ENCODE data around the gene ZNF526. TPM values are rescaled to one million over a fixed set of nuclear protein-coding genes. Genes with fewer than 3 reads are reported as not detected.

ZNF526 gene
- total RNA-seq, 1 donor from 2014 or later, result 7.8 TPM

GRCh38 chr19:42271045-42271419 lies 50.9 kb downstream of the ZNF526 start:
- Histone ChIP-seq H3K4me3 (ENCODE audit: low read length in 3 of 3) (peak overlapping the region; percentile 60 to 76 (median 75)), H3K9me3 (ENCODE audit: control insufficient read depth in 3 of 3, low read length in 3 of 3) (no peaks in the 10 kb centered on the region), H3K27ac (ENCODE audit: low read depth, low read length) (peak overlapping the region; percentile 96), H3K36me3 (ENCODE audit: control insufficient read depth in 3 of 3, insufficient read depth in 3 of 3, low read length in 3 of 3) (peaks cover 24 to 35% (median 24%) of the 10 kb centered on the region in 3 donors), H3K9ac (ENCODE audit: low read depth in 1 of 3, low read length in 3 of 3) (peak overlapping the region; percentile 87 to 94 (median 89)), H3K4me1 (ENCODE audit: control insufficient read depth in 3 of 3, insufficient read depth in 3 of 3, low read length in 3 of 3) (peaks cover 42 to 59% (median 54%) of the 10 kb centered on the region in 3 donors), H3K27me3 (ENCODE audit: control insufficient read depth in 3 of 3, insufficient read depth in 3 of 3, low read length in 3 of 3) (no peaks in the 10 kb centered on the region)

DNA sequence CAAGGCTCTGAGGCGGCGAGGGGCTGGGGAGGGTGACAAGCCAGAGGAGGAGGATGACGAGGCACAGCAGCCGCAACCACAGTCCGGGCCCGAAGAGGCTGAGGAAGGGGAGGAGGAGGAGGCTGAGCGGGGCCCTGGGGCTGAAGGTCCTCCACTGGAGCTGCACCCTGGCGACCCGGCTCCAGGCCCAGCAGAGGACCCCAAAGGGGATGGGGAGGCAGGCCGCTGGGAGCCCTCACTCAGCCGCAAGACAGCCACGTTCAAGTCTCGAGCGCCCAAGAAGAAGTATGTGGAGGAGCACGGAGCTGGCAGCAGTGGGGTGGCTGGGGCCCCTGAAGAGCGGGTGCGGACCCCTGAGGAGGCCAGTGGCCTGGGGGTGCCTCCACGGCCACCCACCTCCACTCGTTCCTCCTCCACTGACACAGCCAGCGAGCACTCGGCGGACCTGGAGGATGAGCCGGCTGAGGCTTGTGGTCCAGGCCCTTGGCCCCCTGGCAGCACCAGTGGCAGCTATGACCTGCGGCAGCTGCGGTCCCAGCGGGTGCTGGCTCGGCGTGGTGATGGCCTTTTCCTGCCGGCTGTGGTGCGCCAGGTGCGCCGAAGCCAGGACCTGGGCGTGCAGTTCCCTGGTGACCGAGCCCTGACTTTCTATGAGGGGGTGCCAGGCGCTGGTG lies 51.9 kb downstream of the ZNF526 start:
- Histone ChIP-seq H3K9me3 (ENCODE audit: control insufficient read depth in 3 of 3, low read length in 3 of 3) (no peaks in the 10 kb centered on the region), H3K36me3 (ENCODE audit: control insufficient read depth in 3 of 3, insufficient read depth in 3 of 3, low read length in 3 of 3) (peaks cover 24 to 39% (median 24%) of the 10 kb centered on the region in 3 donors), H3K9ac (ENCODE audit: low read depth in 1 of 3, low read length in 3 of 3) (peak overlapping the region; percentile 73 to 94 (median 87)), H3K27me3 (ENCODE audit: control insufficient read depth in 3 of 3, insufficient read depth in 3 of 3, low read length in 3 of 3) (no peaks in the 10 kb centered on the region), H3K4me1 (ENCODE audit: control insufficient read depth in 3 of 3, insufficient read depth in 3 of 3, low read length in 3 of 3) (peaks cover 46 to 68% (median 63%) of the 10 kb centered on the region in 3 donors), H3K27ac (ENCODE audit: low read depth, low read length) (peak overlapping the region; percentile 96), H3K4me3 (ENCODE audit: low read length in 3 of 3) (peak overlapping the region in 1 of 3 donors; percentile 76)

DNA sequence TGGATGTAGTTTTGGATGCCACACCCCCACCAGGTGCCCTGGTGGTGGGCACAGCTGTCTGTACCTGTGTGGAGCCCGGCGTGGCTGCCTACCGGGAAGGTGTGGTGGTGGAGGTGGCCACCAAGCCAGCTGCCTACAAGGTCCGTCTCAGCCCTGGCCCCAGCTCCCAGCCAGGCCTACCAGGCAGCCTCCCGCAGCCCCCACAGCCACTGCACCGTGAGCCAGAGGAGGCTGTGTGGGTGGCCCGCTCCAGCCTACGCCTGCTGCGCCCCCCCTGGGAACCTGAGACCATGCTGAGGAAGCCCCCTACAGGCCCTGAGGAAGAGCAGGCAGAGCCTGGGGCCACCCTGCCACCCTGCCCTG lies 52.4 kb downstream of the ZNF526 start:
- H3K36me3 ChIP-seq (ENCODE audit: control insufficient read depth in 3 of 3, insufficient read depth in 3 of 3, low read length in 3 of 3), result peaks cover 24 to 39% (median 24%) of the 10 kb centered on the region in 3 donors
- H3K9me3 ChIP-seq (ENCODE audit: control insufficient read depth in 3 of 3, low read length in 3 of 3), result no peaks in the 10 kb centered on the region
- peaks cover 47 to 72% (median 68%) of the 10 kb centered on the region in 3 donors for H3K4me1 ChIP-seq (ENCODE audit: control insufficient read depth in 3 of 3, insufficient read depth in 3 of 3, low read length in 3 of 3)
- peak overlapping the region; percentile 96 for H3K27ac ChIP-seq (ENCODE audit: low read depth, low read length)
- H3K27me3 ChIP-seq (ENCODE audit: control insufficient read depth in 3 of 3, insufficient read depth in 3 of 3, low read length in 3 of 3), result no peaks in the 10 kb centered on the region
- peak overlapping the region in 1 of 3 donors; percentile 40 for H3K9ac ChIP-seq (ENCODE audit: low read depth in 1 of 3, low read length in 3 of 3)
- H3K4me3 ChIP-seq (ENCODE audit: low read length in 3 of 3), result no peak overlapping the region

DNA sequence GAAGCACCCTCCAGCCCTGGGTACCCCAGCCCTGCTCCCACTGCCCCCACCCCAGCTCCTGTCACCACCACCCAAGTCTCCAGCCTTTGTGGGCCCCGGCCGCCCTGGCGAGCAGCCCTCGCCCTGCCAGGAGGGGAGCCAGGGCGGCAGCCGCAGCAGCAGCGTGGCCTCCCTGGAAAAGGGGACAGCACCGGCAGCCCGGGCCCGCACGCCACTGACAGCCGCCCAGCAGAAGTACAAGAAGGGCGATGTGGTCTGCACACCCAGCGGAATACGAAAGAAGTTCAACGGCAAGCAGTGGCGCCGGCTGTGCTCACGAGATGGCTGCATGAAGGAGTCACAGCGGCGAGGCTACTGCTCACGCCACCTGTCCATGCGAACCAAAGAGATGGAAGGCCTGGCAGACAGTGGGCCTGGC lies 52.9 kb downstream of the ZNF526 start:
- Histone ChIP-seq H3K27me3 (ENCODE audit: control insufficient read depth in 3 of 3, insufficient read depth in 3 of 3, low read length in 3 of 3) (no peaks in the 10 kb centered on the region), H3K27ac (ENCODE audit: low read depth, low read length) (no peak overlapping the region), H3K36me3 (ENCODE audit: control insufficient read depth in 3 of 3, insufficient read depth in 3 of 3, low read length in 3 of 3) (peaks cover 24 to 39% (median 24%) of the 10 kb centered on the region in 3 donors), H3K9ac (ENCODE audit: low read depth in 1 of 3, low read length in 3 of 3) (peak overlapping the region in 1 of 3 donors; percentile 40), H3K4me1 (ENCODE audit: control insufficient read depth in 3 of 3, insufficient read depth in 3 of 3, low read length in 3 of 3) (peaks cover 47 to 72% (median 68%) of the 10 kb centered on the region in 3 donors), H3K4me3 (ENCODE audit: low read length in 3 of 3) (no peak overlapping the region), H3K9me3 (ENCODE audit: control insufficient read depth in 3 of 3, low read length in 3 of 3) (no peaks in the 10 kb centered on the region)

- Histone ChIP-seq H3K27ac (ENCODE audit: low read depth, low read length) (no peak overlapping the region), H3K36me3 (ENCODE audit: control insufficient read depth in 3 of 3, insufficient read depth in 3 of 3, low read length in 3 of 3) (peaks cover 24 to 39% (median 24%) of the 10 kb centered on the region in 3 donors), H3K9ac (ENCODE audit: low read depth in 1 of 3, low read length in 3 of 3) (peak overlapping the region in 1 of 3 donors; percentile 72), H3K4me1 (ENCODE audit: control insufficient read depth in 3 of 3, insufficient read depth in 3 of 3, low read length in 3 of 3) (peaks cover 53 to 78% (median 73%) of the 10 kb centered on the region in 3 donors), H3K27me3 (ENCODE audit: control insufficient read depth in 3 of 3, insufficient read depth in 3 of 3, low read length in 3 of 3) (no peaks in the 10 kb centered on the region), H3K4me3 (ENCODE audit: low read length in 3 of 3) (no peak overlapping the region), H3K9me3 (ENCODE audit: control insufficient read depth in 3 of 3, low read length in 3 of 3) (no peaks in the 10 kb centered on the region)
Observed at GRCh38 chr19:42273407-42274064, 53.4 kb downstream of the ZNF526 start.

GRCh38 chr19:42274065-42274682 lies 54.1 kb downstream of the ZNF526 start:
- peak overlapping the region in 2 of 3 donors; percentile 43 to 72 for H3K9ac ChIP-seq (ENCODE audit: low read depth in 1 of 3, low read length in 3 of 3)
- peaks cover 24 to 39% (median 24%) of the 10 kb centered on the region in 3 donors for H3K36me3 ChIP-seq (ENCODE audit: control insufficient read depth in 3 of 3, insufficient read depth in 3 of 3, low read length in 3 of 3)

DNA sequence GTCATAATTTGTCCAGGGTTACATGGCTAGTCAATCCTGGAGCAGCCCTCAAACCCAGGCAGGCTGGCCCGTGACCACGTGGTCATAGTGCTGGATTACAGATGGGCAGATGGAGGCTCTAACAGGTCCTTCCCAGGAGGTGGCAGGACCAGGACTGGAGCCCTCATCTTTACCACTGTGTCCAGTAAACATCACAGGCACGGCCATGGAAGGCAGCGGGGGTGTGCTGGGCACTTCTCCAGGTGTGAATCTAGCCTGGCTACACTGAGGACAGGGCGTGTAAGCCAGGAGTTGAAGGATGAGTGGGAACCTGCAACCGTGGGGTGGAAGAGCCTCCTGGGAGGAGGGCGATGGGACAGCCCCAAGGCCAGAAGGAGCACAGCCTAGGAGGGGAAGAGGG lies 55.0 kb downstream of the ZNF526 start:
- H3K4me3 ChIP-seq (ENCODE audit: low read length in 3 of 3), result peak overlapping the region in 1 of 3 donors; percentile 22
- no peak overlapping the region for H3K27ac ChIP-seq (ENCODE audit: low read depth, low read length)
- peaks cover 57 to 84% (median 78%) of the 10 kb centered on the region in 3 donors for H3K4me1 ChIP-seq (ENCODE audit: control insufficient read depth in 3 of 3, insufficient read depth in 3 of 3, low read length in 3 of 3)
- peaks cover 24 to 39% (median 24%) of the 10 kb centered on the region in 3 donors for H3K36me3 ChIP-seq (ENCODE audit: control insufficient read depth in 3 of 3, insufficient read depth in 3 of 3, low read length in 3 of 3)
- no peaks in the 10 kb centered on the region for H3K9me3 ChIP-seq (ENCODE audit: control insufficient read depth in 3 of 3, low read length in 3 of 3)
- no peaks in the 10 kb centered on the region for H3K27me3 ChIP-seq (ENCODE audit: control insufficient read depth in 3 of 3, insufficient read depth in 3 of 3, low read length in 3 of 3)
- peak overlapping the region; percentile 43 to 72 (median 45) for H3K9ac ChIP-seq (ENCODE audit: low read depth in 1 of 3, low read length in 3 of 3)

More at GRCh38 chr19:42274065-42274682, 54.1 kb downstream of the ZNF526 start:
- Histone ChIP-seq H3K9me3 (ENCODE audit: control insufficient read depth in 3 of 3, low read length in 3 of 3) (no peaks in the 10 kb centered on the region), H3K4me1 (ENCODE audit: control insufficient read depth in 3 of 3, insufficient read depth in 3 of 3, low read length in 3 of 3) (peaks cover 59 to 84% (median 80%) of the 10 kb centered on the region in 3 donors), H3K27ac (ENCODE audit: low read depth, low read length) (no peak overlapping the region), H3K27me3 (ENCODE audit: control insufficient read depth in 3 of 3, insufficient read depth in 3 of 3, low read length in 3 of 3) (no peaks in the 10 kb centered on the region), H3K4me3 (ENCODE audit: low read length in 3 of 3) (no peak overlapping the region)

DNA sequence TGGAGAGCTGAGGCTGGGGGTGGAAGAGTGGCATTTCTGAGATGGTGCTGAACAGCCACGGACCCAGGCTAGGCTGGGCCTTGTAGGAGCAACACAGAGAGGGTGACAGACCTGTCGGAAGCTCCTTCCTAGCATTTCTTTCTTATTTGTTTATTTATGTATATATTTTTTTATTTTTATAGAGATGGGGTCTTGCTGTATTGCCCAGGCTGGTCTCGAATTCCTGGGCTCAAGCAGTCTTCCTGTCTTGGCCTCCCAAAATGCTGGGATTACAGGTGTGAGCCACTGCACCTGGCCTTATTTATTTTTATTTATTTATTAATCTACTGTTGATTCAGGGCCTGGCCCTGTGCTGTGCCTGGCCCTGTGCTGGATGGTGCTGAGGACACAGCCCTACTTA lies 55.4 kb downstream of the ZNF526 start:
- no peak overlapping the region for H3K4me3 ChIP-seq (ENCODE audit: low read length in 3 of 3)
- no peak overlapping the region for H3K27ac ChIP-seq (ENCODE audit: low read depth, low read length)
- H3K9ac ChIP-seq (ENCODE audit: low read depth in 1 of 3, low read length in 3 of 3), result peak overlapping the region in 2 of 3 donors; percentile 45 to 72
- H3K9me3 ChIP-seq (ENCODE audit: control insufficient read depth in 3 of 3, low read length in 3 of 3), result no peaks in the 10 kb centered on the region
- H3K27me3 ChIP-seq (ENCODE audit: control insufficient read depth in 3 of 3, insufficient read depth in 3 of 3, low read length in 3 of 3), result no peaks in the 10 kb centered on the region
- H3K36me3 ChIP-seq (ENCODE audit: control insufficient read depth in 3 of 3, insufficient read depth in 3 of 3, low read length in 3 of 3), result peaks cover 24 to 39% (median 24%) of the 10 kb centered on the region in 3 donors
- H3K4me1 ChIP-seq (ENCODE audit: control insufficient read depth in 3 of 3, insufficient read depth in 3 of 3, low read length in 3 of 3), result peaks cover 53 to 80% (median 78%) of the 10 kb centered on the region in 3 donors

- Histone ChIP-seq H3K36me3 (ENCODE audit: control insufficient read depth in 3 of 3, insufficient read depth in 3 of 3, low read length in 3 of 3) (peaks cover 24 to 38% (median 24%) of the 10 kb centered on the region in 3 donors), H3K4me1 (ENCODE audit: control insufficient read depth in 3 of 3, insufficient read depth in 3 of 3, low read length in 3 of 3) (peaks cover 49 to 75% (median 75%) of the 10 kb centered on the region in 3 donors), H3K27ac (ENCODE audit: low read depth, low read length) (no peak overlapping the region), H3K9ac (ENCODE audit: low read depth in 1 of 3, low read length in 3 of 3) (peak overlapping the region in 1 of 3 donors; percentile 2), H3K4me3 (ENCODE audit: low read length in 3 of 3) (no peak overlapping the region), H3K27me3 (ENCODE audit: control insufficient read depth in 3 of 3, insufficient read depth in 3 of 3, low read length in 3 of 3) (no peaks in the 10 kb centered on the region), H3K9me3 (ENCODE audit: control insufficient read depth in 3 of 3, low read length in 3 of 3) (no peaks in the 10 kb centered on the region)
Observed at GRCh38 chr19:42276284-42276683, 56.2 kb downstream of the ZNF526 start.

All from skeletal muscle tissue (tissue), 4 donors.